ENCODE results near the gene DIP2C.
"Not testable (repeated sequence)": the region's sequence is repeated elsewhere in the genome, so short reads cannot be mapped to it uniquely, and the experiment has no call there.

DIP2C gene

DNA sequence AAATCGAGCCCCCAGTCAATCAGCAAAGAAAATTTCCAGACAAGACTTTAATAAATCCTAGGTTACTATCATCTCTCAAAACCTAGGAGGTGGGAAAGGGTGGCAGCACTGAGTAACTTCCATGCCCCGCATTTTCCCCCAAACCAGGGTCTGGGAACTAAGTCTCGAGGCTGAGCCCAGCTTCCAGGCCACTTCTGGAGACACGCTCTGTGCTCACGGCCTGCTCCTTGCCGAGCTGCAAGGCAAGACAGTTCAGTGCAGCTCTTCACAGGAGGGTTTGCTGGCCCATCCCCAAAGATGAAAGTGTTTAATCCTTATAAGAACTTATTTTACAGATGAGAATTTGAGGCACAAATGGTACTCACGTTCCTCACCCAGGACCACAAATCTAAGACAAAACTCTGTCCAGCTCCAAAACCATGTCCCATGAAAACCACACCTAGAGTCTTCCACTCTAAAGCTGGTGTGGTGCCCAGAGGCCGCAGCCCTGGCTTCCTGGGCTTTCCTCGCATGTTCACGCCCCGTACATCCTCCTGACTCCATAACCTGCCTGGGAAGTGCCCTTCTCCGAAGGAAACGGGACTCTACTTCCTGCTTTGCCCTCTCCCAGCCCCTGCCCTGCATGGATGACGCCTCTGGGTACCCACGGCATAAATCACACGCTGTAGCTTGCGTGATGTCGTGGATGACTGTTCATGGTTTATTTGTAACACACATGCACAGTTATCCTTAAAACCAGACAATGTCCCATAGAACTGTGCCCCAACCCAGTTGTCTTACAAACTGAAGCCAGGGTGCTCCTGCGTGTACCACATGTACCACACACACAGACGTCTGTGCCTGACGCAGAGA is 201.2 kb downstream of the DIP2C start:
- FAIRE-seq = no peak

DNA sequence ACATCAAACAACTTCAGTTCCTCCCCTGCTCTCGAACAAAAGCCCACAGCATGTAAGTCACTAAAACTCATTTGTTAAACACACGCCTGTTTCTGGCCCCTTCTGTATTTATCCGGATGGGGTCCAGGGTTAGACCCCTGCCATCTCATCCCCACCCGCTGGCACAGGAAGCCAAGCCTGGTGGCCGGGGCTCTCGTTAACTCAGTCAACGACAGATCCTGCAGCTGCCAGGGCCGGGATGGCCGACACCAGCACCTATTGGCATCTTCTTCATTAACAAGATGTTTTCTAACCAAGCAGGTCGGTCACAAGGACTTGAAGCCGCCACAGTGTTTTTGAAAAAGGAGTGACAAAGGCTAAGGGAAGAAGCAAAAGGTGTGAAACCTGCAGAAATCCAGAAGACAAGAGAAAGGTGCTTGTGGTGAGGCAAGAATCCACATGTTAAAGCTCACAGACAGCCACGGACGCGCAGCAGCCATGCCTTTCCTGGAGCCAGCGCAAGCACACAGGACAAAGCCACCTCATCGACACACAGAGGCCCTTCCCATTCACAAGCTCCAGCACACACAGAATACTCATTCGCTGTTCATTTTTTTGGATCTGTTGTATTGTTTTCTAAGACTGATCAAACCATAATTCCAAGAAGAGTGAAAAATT is 202.7 kb downstream of the DIP2C start:
- no peak for FAIRE-seq

DNA sequence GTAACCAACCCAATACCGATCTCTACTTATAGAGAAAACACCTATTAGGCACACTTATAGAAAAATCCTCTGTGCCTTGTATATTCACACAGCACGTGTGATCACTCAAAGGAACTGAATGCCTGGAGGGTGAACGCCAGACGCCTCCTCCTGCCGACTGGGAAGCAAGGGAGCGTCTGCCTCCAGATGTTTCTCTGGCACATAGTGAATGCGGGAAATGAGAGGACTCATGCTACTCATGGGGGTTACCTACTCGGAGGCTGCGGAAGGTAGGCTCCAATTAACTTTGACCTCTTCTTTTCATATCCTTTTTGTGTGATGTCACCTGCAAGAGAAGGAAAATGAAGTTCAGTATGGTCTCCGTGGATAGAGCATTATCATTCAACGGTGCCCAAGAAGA is 203.3 kb downstream of the DIP2C start:
- no peak for FAIRE-seq

DNA sequence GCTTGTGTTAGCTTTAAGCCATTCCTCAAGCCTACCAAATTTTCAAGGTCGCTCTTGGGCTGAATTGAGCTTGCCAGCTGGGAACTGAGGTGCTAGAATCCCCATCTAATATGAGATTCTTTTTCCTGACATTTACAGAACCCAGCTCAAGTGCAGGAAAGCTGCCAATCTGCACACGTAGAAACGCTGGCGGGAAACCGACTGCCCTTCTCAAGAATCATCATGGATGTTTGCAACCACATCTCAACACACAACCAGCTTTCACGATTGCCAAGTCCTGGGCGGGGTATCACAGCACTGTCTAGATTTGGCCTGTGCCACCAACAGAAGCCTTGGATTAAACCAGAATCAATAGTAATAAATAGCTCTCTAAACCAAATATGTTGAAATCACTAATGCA is 203.7 kb downstream of the DIP2C start:
- FAIRE-seq = no peak

DNA sequence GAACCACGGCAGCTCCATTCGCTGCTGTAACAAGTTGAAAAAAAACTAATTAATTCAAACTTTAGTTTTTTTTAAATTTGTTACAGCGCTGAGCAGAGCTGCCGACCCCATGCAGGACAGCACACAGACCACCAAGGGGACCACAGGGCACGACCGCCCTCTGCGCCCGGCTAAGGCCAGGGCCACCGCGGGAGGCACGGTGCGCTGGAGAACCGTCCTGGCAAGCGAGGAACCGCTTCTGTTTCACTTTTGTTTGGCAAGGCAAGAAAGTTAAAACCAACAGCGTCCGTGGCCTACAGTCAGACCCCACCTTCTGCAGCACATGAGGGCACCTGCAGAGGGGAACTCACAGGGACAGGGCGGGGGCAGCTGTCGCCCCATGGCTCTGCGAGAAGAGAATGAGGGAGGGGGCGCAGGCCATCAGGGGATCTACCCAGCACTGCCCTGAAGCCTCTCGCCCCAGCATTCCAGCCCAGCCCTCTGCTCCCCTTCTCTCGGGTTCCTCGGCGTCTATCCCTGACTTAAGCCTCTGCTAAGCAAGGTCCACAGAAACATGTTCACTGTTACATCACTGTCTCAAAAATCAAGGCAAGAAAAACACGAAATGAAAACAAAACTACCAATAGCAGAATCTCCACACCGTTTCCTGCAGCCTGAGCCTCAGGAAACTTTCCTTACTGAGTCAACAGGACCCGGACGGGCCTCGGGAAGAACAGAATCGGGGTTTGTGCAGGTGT is 204.4 kb downstream of the DIP2C start:
- no peak for FAIRE-seq

DNA sequence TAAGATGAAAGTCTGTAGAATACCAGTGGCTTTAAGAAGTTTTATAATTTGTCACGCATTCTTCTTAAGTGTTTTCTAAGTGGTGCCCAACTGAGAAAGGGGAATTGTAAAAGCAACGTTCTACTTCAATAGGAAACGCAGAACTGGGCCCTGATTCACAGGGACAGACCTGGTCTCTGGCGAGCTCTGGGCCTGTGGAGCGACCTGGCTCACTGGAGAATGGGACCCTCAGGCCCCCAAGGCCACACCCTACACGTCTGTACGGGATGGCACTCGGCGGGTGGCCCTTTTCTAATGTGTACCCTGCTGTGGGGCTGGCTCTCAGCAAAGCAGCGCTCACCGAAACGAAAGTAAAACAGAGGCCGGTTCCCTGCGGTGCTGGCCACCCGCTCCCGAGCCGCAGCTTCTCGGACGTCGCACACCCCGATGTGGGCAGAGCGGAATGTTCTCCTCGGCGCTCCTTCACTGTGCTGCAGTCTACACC is 205.0 kb downstream of the DIP2C start:
- FAIRE-seq = no peak

DNA sequence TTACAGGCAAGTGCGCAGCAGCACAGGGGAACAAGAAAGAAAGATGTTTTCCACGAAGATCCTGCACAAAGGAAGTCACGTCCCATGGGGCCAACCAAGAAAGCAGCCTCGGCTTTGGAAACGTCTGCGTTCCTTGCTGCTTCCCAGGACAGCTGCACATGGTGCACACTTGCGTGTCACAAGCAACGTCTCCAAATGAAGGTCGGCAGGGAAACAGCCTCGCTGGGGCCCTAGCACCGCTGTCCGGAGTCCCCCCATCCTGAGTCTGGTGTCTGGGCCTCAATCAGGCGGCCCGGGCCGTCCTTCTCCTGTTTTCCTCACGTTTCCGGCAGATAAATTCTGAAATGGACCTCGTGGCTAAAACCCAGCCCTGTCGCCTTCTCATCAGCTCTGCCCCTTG is 206.2 kb downstream of the DIP2C start:
- FAIRE-seq = no peak

DNA sequence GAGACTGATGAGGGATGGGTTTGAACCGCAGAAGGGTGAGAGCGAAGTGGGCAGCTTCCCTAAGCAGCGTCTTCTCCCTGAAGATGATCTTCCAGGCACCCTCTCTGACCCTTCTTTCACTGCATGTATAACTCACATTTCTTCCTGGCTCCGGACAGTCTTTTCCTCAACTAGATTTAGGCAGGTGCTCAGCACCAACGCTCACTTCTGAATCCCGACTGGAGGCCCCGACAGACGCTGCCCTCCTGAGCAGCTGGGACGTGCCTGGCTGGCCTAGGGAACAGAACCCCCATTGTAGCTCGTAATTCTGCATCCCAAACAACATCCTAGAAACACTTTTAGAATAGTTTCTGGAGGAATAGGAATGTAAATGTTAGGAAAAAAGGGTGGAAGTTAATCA is 206.6 kb downstream of the DIP2C start:
- FAIRE-seq = no peak

DNA sequence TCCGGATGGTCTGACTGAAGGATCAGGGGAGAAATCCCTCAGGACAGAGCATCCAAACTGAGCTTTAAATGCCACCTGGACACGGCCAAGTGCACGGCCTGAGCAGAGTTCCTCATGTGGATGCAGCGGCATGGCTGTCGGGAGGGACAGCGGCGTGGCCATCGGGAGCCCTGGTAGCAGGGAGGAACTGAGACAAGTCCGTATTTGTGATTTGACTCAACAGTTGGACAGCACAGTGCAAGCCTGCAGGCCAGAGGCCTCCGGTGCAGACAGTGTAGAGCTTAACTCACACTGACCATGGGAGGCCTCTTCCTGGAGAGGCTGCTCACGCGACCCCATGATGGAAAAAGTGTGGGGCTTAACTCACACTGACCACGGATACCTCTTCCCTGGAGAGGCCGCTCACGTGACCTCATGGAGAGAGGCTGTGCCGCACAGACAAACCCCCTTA is 207.4 kb downstream of the DIP2C start:
- FAIRE-seq = no peak

DNA sequence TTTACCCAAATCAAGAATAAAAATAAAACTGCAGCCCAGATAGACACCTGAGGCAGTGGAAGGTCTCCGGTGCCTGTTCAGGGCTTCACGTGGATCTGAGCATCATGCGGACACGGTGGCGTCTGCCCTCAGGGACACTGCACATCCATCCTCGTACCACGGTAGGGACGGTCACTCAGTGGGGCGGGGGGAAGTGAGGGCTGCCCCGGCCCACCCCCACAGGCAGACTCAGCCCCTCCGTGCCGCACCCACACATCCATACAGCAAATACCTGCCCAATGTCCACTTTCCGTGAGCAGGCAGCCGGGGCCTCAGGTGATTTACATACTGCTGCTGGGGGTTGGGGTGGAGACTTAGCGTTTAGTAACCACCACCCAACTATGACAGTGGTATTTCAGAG is 207.8 kb downstream of the DIP2C start:
- no peak for FAIRE-seq

DNA sequence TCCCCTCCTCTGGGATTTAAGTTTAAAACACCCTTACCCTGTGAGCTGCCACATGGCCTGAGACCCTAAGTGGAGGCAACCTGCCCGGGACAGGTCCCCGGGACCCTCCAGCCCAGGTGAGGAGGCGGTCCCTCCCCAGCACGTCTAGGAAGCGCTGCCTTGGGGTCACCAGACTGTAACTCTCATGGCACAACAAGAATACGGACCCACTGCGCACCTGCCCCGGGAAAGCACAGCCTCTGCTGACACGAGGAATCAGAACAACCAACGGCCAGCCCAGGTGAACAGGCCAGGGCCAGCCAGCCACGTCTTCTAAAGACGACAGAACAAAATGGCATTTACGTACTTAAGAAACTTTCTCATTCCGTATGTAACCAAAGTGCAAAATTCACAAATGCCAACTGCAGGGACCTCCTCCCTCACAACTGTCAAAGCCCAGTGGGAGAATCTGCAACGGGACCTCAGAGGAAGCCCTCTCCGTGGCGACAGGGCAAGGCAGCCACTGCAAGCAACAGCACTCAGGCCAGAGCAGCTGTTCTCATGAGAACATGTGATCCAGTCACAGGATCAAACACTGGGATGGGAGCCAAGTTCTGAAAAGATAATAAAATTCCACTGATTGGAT is 208.4 kb downstream of the DIP2C start:
- no peak for FAIRE-seq

DNA sequence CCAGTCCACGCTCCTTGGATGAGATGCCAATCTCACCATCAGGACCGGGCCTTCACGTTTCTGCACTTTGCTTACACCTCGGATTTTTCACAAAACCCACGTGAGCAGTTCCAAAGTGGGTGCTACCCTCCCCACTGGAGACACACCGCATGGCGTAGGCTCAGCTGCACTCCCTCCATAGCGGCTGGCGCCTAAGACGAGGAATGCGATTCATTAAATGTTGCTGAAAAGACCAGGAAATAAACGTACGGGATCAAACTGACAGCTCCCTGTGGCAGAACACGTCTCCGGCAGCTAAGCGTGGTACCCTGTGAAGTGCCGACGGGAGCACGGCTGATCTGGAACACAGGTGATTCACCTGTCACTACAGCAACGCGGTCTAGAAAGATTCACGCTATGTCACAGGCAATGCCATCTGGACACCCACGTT is 209.0 kb downstream of the DIP2C start:
- no peak for FAIRE-seq

DNA sequence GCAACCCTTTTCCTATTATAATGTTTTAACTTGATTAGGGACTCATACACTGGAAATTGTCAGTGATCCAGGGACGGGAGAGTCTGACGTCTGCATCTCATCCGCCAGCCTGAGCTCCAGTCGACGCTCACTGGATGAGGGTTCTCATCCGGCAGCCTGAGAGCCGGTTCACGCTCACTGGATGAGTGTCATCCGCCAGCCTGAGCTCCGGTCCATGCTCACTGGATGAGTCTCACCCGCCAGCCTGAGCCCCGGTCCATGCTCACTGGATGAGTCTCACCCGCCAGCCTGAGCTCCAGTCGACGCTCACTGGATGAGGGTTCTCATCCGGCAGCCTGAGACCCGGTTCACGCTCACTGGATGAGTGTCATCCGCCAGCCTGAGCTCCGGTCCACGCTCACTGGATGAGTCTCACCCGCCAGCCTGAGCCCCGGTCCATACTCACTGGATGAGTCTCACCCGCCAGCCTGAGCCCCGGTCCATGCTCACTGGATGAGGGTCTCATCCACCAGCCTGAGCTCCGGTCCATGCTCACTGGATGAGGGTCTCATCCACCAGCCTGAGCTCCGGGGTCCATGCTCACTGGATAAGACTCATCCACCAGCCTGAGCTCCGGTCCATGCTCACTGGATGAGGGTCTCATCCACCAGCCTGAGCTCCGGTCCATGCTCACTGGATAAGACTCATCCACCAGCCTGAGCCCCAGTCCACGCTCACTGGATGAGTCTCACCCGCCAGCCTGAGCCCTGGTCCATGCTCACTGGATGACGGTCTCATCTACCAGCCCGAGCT is 209.6 kb downstream of the DIP2C start:
- FAIRE-seq = not testable (repeated sequence)

DNA sequence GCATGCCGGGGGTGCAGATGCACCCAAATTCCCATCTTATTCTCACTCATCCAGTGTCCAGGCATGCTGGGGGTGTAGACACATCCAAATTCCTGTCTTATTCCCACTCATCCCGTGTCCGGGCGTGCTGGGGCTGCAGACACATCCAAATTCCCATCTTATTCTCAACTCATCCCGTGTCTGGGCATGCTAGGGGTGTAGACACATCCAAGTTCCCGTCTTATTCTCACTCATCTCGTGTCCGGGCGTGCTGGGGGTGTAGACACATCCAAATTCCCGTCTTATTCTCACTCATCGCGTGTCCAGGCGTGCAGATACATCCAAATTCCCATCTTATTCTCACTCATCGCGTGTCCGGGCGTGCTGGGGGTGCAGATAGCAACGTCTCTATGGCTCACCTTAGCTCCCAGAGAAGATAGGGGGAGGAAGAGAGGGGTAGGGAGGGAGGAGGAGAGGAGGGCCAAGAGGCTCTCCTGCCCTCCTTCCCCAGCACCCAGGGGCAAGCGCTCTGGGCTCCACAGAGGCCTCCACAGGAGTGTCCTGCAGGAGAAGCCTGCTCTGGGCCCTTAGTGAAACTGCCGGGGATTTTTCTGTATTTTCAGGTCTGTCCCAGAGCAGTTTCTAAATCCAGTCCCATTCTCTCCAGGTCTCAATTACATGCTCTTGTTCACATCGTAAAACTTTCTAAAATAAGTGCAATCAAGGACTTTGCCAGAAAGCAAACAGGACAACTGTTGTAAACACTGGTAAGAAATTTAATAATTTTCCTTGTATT is 210.8 kb downstream of the DIP2C start:
- FAIRE-seq = no peak

DNA sequence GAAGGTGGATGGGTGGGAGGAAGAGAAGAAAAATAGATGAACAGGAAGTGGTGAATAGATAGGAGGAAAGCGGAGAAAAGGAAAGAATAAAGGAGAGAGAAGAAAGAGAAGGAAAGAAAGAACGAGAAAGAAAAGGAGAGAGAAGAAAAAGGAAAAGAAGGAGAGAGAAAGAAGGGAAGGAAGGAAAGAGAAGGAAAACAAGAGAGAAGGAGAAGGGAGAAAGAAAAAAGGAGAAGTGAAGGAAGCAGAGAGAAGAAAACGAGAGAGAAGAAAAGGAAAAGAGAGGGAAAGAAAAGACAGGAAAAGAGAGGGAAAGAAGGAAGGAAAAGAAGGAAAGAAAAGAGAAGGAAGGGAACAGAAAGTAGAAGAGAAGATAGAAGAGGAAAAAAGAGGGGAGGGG is 211.8 kb downstream of the DIP2C start:
- no peak for FAIRE-seq

DNA sequence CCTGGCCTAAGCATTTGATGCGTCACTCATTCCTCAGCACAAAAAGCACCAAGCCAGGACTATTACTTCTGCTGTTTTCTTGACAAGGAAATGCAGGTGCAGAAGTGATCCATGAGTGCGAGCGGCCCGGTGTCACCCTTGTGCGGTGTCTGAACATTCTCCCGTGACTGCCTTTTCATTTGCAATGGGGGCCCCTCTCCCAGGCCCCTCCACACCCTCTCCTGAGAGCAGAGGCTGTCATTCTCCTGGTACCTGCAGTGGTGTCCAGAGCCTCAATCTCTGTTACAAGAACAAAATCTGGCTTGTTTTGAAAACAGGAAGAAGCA is 213.1 kb downstream of the DIP2C start:
- no peak for FAIRE-seq

DNA sequence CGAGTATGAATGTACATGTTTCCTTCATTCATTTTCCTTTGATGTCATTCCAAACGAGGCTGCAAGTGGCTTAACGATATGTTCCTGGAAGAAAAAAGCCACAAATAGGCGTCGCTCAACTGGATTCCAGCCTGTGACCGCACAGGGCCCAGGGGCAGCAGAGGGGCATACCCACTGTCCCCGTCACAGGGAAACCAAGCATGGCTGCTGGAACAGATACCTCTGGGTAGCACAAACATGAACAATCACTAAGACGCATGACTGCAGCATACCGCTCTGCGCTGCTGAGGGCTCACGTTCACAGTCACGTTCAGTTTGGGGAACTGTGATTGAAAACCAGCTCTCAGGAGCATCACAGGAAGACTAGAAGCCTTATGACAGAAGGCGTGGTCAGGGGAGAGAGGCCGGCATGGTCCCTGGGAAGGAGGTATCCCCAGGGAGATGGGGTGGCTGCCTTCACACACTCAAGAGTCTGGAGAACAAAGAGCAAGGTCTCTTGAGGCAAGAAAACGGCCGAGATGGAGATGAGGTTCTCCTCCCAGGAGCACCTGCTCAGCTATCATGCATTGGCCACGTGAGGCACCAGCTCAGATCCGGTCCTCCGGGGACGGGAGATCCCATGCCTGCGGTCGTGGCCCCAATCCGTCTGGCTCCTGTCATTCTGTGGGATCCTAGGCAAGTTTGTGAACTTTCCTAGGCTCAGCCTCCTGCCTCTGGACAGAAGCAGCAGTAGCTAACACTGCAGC is 213.6 kb downstream of the DIP2C start:
- no peak for FAIRE-seq

DNA sequence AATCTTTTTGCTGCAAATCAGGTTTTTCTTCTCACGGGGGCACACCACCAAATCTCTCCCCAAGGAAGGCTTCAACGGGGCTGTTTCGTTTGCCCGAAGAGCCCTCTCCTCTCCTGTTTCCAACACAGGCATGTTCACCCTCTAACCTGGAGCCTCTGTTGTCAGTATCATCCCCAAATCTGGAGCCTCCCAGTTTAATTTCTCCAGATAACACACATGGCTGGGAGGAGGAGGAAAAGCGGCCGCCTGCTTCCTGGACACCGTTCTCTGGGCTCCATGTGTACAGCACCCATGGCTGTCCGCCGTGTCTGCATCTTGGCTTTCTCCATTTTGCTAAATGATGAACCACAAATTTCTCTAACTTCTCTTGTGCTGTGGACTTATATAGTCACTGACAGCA is 214.5 kb downstream of the DIP2C start:
- FAIRE-seq = no peak

DNA sequence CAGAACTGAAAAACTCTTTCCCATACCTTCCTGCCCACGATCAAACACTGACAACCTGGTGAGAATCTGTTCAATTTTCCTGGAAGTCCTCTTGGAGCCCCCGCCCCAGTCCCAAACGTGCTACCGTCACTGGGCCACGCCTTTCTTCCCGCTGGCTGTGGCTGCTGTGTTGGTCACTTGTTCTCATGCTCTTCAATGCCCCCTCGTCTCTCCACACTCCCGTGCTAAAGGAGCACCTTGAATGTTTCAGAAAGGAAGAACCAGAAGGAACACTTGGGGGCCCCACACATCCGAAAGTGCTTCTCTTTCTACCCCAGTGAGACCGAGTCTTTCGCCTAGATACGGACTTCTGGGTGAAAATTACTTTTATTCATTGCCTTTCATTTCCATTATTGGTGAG is 215.1 kb downstream of the DIP2C start:
- FAIRE-seq = no peak

DNA sequence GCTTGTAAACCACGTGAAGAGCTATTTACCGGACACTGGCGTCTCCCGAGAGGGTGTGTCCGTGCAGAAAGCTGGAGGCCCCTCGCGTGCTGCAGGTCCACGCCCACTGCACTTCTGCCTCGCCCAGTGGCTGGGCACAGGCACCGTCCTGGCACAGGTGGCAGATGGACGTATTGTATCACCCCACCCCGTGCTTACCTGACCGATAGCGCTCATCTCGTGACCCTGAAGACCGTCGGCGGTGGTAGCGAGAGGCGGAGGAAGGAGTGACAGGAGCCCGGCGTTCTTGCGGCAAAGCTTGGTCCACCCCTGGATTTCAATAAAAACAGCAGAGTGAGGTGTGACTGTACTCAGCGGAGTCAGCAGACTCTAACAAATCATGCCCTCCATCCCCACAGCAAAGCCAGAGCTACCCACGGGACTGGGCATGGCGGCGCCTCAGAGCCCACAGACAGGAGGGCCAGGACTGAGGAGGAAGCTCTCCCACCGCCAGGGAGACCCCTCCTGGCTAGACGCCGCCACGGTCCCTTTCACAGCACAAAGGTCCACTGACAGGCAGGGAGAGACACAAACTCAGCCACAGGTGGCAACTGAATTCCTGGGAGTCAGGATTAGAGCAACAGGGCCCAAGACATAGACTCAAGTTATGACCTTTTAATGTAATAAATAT is 217.1 kb downstream of the DIP2C start:
- no peak for FAIRE-seq

All from colon (tissue), 2 donors.